Stimulated activated CD4-positive, alpha-beta T cell treated with anti-CD3 and anti-CD28 coated beads, Interleukin-4, amount 100 ng/mL, for 48 hours (primary cell): ENCODE measurements around the gene PKMYT1.
A peak's percentile ranks its signal among the peaks of the same experiment; 100 is the strongest.

Experiments
- DNase-seq, 2 donors: peaks; one replicate each; pipeline ENCODE4 v3.0.0-alpha.2; 2020; ENCODE audit warnings: low read depth in 2 of 2

The PKMYT1 gene

GRCh38 chr16:3017794-3018506 lies 37.7 kb upstream of the PKMYT1 start, which contains the start of gene CLDN6:
Gene CLDN6 (minus strand): TSS chr16:3018183. CDS start chr16:3016021, 2,162 bp downstream.
- DNase-seq: no peak

GRCh38 chr16:3017344-3017743 lies 37.1 kb upstream of the PKMYT1 start:
- DNase-seq: no peak

GRCh38 chr16:3015865-3016521 lies 35.7 kb upstream of the PKMYT1 start:
- DNase-seq: no peak

- no peak for DNase-seq
These were observed 34.7 kb upstream of the PKMYT1 start for GRCh38 chr16:3014971-3015370.

DNA sequence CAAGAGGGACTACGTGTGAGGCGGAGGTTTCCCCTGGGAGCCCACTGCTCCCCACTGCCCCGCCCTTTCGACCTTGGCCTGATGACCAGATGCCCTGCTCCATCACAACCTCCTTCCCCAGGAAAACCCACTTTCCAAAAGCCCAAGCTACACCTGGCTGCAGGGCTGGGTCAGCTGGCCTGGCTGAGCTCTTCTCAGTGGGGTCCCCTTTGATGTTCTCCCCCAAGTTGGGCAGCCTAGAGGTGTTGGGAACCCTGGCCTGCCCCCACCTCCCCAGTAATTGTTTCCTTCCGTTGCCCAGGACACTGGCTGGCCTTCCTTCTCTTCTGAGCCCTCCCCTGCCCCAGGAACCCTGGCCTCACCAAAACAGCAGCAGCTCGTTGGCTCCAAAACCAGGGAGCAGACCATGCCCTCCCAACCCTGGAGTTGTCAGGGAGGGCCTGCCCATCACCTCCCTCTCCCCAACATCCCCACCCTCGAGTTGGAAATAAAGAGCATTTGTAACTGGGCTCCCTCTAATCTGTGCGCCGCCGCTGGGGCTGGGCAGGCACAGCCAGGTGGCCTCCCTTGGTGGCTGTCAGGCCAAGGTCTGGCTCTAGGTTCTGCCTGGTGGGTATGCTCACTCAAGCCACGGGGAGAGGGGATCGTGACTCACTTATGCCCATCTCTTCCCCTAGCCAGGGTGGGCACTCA lies 33.9 kb upstream of the PKMYT1 start:
- no peak for DNase-seq

GRCh38 chr16:3013491-3013951 lies 33.3 kb upstream of the PKMYT1 start:
- DNase-seq: no peak

DNA sequence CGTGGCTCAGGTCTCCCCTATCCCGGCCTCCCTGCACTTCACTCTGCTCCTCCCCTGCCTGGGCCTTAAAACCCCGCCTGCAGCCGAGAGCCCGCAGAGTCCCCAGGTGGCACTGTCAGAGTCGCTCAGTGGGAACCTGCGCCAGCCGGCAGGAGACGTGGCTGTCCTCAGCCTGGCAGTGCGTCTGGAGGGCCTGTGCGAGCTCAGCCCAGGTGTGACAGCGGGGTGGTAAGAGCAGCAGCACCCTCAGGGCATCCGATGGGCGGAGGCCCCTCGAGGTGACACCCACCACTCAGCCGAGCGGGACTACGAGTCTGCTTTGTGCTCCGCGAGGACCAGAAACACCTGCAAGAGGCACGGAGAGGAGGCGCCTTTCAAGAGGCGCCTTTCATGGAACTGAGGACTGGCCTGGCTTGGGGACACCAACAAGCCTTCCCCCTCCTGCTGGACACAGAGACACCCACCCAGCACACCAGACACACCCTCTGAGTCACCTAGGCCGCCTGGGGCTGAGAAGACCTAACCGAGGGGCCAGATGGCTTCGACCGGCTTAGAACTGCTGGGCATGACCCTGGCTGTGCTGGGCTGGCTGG lies 32.7 kb upstream of the PKMYT1 start, which contains the start of gene CLDN9:
Gene CLDN9 (plus strand): TSS at position 96 of the 593 bp plus-strand sequence. CDS start 440 bp downstream, at position 536.
- DNase-seq: no peak

- DNase-seq: no peak
These were observed 32.0 kb upstream of the PKMYT1 start for GRCh38 chr16:3012246-3012645.

GRCh38 chr16:3010510-3010909 lies 30.3 kb upstream of the PKMYT1 start:
- DNase-seq: no peak

DNA sequence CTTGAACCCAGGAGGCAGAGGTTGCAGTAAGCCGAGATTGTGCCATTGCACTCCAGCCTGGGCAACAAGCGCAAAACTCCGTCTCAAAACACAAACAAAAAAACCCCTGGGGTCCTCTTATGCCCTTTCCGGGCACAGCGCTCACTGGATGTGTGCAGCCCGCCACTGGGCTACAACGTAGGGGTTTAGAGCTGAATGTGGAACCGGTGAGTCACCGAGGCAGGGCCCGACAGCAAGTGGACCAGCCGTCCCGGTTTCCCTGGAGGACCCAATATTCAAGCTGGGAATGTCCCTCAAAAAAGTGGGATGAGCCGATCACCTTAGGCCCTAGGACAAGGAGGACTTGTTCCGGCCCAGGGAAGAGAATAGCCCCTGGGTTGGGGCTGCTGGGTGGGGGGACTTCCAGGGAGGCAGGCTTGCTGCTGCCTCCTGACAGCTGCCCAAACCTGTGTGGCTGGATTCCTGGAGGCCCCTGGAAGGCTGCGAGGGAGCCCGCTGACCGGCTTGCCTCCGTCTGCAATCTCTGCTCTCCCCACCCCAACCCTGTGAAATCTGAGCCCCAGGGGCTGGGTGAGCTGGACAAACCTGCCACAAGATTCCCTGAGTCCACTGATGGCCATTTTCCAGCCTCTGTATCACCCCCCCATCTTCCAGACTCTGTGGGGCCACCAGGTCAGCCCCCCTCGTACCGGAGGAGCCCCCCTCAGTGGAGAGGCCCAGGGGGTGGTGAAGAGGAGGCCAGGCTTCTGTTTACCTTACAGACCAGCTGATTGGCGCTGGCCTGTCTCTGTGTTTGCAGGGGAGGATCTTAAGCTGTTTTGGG lies 29.5 kb upstream of the PKMYT1 start:
- no peak for DNase-seq

GRCh38 chr16:3008690-3009037 lies 28.4 kb upstream of the PKMYT1 start:
- no peak for DNase-seq

DNA sequence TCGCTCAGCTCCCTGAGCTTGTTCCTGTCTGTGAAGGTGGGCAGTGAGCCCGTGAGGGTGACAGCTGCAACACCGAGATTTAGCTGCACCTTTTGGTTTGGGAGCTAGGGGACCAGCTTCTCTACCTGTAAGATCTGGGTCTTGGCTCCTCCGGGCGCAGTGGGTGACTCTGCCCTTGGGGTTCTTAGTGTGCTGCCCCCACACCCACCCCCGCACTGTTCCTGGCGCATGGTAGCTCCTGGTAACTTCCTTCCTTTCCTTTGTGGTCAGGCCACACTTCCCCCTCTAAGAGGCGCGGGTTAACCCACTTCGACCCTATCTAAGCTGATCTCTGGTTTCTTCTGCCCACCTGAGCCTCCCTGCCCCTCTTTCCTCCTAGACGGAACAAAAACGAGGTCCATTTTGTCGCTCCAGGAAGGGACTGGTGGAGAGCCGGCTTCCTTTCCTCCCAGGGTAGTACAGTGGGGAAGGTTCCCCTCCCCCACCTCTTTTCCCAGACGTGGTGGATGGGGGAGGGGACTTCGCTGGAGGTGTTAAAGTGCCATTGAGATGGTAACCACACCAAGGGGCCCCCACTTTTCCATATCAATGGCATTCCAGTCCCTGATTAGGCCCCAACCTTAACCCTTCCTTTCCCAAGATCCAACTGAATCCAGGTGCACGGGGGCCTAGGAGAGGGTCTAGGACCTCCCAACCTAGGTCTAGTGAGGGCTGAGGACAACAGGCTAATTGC lies 27.9 kb upstream of the PKMYT1 start:
- no peak for DNase-seq

DNA sequence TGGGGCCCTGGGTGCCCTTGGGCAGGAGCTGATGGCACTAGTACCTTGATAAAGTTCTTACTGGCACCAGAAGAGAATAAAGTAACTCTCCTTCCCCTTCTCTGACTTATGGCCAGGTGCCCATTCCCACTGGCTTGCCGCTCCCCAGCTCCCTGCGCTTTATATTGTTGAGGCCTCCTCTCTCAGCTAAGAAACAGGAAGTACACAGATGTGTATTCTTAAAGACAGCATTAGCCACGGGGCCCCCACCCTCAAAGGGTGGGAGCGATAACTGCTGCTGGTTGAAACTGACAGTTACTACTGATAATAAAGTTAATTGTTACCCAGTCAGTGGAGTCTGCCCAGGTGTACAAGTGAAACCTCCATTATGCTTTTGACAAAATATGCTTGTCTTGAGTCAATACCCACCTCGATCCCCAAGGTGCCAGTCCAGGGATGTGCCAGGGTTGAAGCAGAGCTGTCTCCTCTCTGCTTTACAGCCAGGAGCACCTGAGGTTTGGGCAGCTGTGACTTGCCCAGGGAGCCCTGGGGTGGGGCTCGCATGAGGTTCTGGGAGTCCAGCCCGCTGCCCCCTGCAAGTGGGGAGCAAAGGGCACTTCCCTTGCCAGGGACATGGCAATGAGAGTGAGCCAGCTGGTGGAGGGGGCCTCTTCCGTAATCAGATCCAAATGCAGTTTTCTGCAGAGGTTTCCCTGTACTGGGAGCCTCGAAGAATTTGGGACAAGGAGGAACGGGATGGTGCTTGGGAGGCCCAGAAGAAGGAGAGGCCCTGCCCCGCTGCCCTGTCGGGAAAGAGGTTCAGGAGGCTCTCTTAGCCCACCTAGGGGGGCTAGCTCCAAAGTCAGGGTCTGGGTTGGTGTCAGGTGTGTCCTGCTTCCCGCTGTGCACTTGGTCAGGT lies 27.1 kb upstream of the PKMYT1 start:
- no peak for DNase-seq

GRCh38 chr16:3004781-3005284 lies 24.6 kb upstream of the PKMYT1 start:
- DNase-seq: no peak

- no peak for DNase-seq
These were observed 24.1 kb upstream of the PKMYT1 start for GRCh38 chr16:3004319-3004718.

DNA sequence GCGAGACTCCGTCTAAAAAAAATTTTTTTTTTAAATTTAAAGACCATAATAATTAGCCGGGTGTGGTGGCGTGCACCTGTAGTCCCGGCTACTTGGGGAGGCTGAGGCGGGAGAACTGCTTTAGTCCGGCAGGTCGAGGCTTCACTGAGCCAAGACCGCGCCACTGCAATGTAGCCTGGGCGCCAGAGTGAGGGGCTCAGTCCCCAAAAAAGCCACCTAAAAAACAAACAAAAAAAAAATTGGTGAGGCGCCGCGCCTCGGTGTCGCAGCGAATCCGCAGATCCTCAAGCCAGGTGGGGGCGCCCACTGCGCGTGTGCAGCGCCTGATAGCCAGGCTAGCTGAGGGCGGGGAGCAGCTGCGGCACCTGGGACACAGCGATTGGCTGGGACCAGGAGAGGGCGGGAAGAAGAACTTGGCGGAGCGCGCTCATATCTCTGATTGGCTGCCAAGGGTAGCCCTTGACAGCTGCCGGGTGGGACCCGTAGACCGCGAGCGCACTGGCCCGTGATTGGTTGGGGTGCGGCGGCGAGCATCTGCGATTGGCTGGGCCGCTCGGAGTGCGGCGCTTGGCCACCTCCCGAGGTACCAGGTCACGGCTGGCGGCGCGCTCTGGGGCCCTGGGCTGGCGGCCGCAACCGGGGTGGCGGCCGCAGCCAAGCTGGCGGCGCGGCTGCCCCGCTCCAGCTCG lies 23.5 kb upstream of the PKMYT1 start:
- DNase-seq: peak; percentile 93 to 96

- DNase-seq: no peak
These were observed 21.1 kb upstream of the PKMYT1 start for GRCh38 chr16:3001316-3001715.

GRCh38 chr16:3000540-3000939 lies 20.3 kb upstream of the PKMYT1 start:
- DNase-seq: no peak

DNA sequence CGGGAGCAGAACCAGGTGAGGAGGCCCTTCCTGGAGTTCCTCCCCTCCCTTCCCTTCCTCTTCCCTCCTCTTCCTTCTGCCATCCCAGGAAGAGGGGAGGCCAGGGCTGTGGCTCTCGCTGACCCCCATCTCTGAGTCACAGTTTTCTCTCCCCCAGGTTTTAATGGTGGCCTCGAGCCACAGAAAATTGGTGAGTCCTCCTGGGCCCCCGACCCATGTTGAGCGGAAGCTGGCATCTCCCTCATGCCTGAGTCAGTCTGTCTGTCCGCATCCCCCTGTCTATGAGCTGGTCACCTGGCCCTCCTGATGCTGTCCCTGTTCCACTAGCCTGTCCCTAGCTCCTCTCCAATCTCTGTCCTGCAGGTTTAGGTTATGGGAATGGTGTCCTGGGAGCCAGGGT lies 19.7 kb upstream of the PKMYT1 start:
- no peak for DNase-seq
